ENCODE results near the gene AP2S1.

- no peak for TF ChIP-seq CTCF (IDR thresholded peaks at IDR 0.05)
- no peak for TF ChIP-seq POLR2A (IDR thresholded peaks at IDR 0.05)
Observed at GRCh38 chr19:46789371-46789770, 61.3 kb downstream of the AP2S1 start.

Data from body of pancreas (tissue), 4 donors.